HepG2 (cell line): Measurements from ENCODE around the gene WTAP. TPM values are rescaled to one million over a fixed set of nuclear protein-coding genes. Genes with fewer than 3 reads are reported as not detected.

ENCODE experiments used
- AHDC1 ChIP-seq: sonication (generic); formaldehyde crosslinking; IDR thresholded peaks from 2 replicates; pipeline ENCODE4 v1.5.1; 2020; ENCODE audit warnings: mild to moderate bottlenecking, missing genetic modification reagents, borderline replicate concordance
- FOXK2 ChIP-seq: fragments of 450-650 bp; IDR thresholded peaks from 2 replicates; pipeline ENCODE4 v1.6.1; 2016
- HNF4G ChIP-seq, 2 experiments: sonication (generic) in 1 of 2; formaldehyde crosslinking in 1 of 2; IDR thresholded peaks; 2 replicates each; pipeline versions ENCODE4 v1.4.0 to v1.6.1; 2011 to 2020; ENCODE audit warnings: borderline replicate concordance in 2 of 2, low read depth in 2 of 2, mild to moderate bottlenecking in 2 of 2, low read length in 1 of 2, missing genetic modification reagents in 1 of 2, moderate library complexity in 1 of 2
- KDM5A ChIP-seq: fragments of 200-600 bp; sonication (generic); IDR thresholded peaks from 2 replicates; pipeline ENCODE4 v1.7.0; 2018; ENCODE audit warnings: antibody characterized with exemption, mild to moderate bottlenecking, low read length, borderline replicate concordance
- NCOA1 ChIP-seq: sonication (generic); formaldehyde crosslinking; IDR thresholded peaks from 2 replicates; pipeline ENCODE4 v1.9.0; 2021; ENCODE audit warnings: missing genetic modification reagents
- SMAD1 ChIP-seq: sonication (generic); formaldehyde crosslinking; IDR thresholded peaks from 2 replicates; pipeline ENCODE4 v1.4.0; 2020; ENCODE audit warnings: missing genetic modification reagents, low read depth, mild to moderate bottlenecking, borderline replicate concordance
- XRCC5 ChIP-seq: fragments of 200-400 bp; formaldehyde crosslinking; optimal IDR thresholded peaks from 2 replicates; pipeline ENCODE3; 2017; ENCODE audit warnings: mild to moderate bottlenecking, low read length
- ZNF20 ChIP-seq: sonication (generic); formaldehyde crosslinking; IDR thresholded peaks from 2 replicates; pipeline ENCODE4 v1.4.0; 2020; ENCODE audit warnings: mild to moderate bottlenecking, moderate library complexity, missing genetic modification reagents
- ZNF263 ChIP-seq: sonication (generic); formaldehyde crosslinking; IDR thresholded peaks from 2 replicates; pipeline ENCODE4 v1.4.0; 2020; ENCODE audit warnings: missing genetic modification reagents
- ZNF800 ChIP-seq: sonication (generic); formaldehyde crosslinking; IDR thresholded peaks from 2 replicates; pipeline ENCODE4 v1.4.0; 2020; ENCODE audit warnings: missing genetic modification reagents
- polyA plus RNA-seq, 8 experiments: library from polyadenylated mRNA; depleted of rRNA in 3 of 8; stranded (reverse) in 7 of 8; unstranded in 1 of 8; fragments of >200 nt; fragmentation: Illumina TruSeq in 4 of 8; extraction: Trizol in 4 of 8; gene quantifications; 2 replicates each; pipeline versions ENCODE4 v1.2.1 to v1.2.3, GENCODE V29; 2011 to 2016; ENCODE audit warnings: low read depth in 4 of 8, missing spikeins in 1 of 8, mixed read lengths in 1 of 8; ENCODE audit not compliant: insufficient read depth in 1 of 8
- total RNA-seq, 5 experiments: library from RNA; depleted of rRNA; stranded (reverse); fragments of >200 nt; fragmentation: Illumina TruSeq; extraction: Trizol; gene quantifications; 2 replicates each; pipeline ENCODE4 v1.2.3, GENCODE V29; 2016; ENCODE audit warnings: low read depth in 1 of 5
- TF ChIP-seq, protein P1 (sequence below): sonication (generic); formaldehyde crosslinking; IDR thresholded peaks from 2 replicates; pipeline ENCODE4 v1.9.0; 2021; ENCODE audit warnings: mild to moderate bottlenecking, missing genetic modification reagents

WTAP gene
- total and polyA plus RNA-seq, 2 of the 13 experiments (the other 11 are each of a cell fraction or from before 2014, with no cell fraction given) = 31.6 to 167 TPM

DNA sequence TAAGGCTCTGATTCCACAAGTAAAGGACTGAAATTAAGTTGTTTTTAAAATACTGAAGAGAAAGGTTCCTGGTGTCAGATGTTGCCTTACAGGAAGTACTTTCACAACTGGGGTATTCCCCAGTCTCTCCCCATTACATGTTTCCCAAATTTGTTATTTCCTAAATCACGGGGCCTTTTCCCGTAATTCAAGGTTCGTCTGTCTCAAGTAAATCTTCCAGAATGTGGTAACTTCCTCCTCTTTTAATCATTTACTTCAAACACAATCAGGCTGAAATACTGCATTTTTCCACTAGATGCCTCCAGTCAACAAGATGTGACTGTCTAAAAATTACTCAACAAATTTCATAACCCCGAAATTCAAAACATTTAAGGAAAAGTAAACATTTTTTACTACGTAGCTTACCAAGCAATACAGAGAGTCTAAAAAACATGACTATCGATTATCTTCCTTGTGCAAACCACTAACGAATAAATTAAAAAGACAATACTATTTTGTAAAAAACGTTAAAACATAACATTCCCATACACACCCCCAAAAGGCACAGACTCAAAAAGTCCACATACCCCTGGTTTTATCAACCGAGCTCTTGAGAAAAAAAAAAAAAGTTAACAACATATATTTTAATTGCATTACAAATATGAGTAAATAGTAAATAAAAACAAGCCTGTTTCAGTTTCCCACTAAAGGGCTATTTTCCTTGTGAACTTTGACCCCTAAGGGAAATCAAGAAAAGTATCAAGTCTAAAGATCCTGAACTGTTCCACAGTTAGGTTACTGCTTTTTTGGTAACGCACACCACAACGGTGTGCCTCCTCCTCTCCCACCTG is 36.0 kb upstream of the WTAP start (continued):
- TF ChIP-seq HNF4G (IDR thresholded peaks at IDR 0.05; ENCODE audit: borderline replicate concordance, low read depth, low read length) (peak; percentile 38; the same call in 1 of the 2 replicates), HNF4G (CRISPR knock-in tag; IDR thresholded peaks at IDR 0.05; ENCODE audit: borderline replicate concordance, low read depth) (no peak), XRCC5 (no peak), NCOA1 (CRISPR knock-in tag) (no peak), FOXK2 (peak; percentile 31; the same call in 1 of the 2 replicates), KDM5A (peak; percentile 73; the same call in 1 of the 2 replicates), ZNF20 (CRISPR knock-in tag) (0 out of 2 replicates have a peak, but pooled peaks have one; percentile 16), SMAD1 (no peak), AHDC1 (CRISPR knock-in tag) (peak; percentile 86; the same call in 1 of the 2 replicates), ZNF800 (no peak; the same call in 1 of the 2 replicates), ZNF263 (no peak)
- TF ChIP-seq, protein P1, sequence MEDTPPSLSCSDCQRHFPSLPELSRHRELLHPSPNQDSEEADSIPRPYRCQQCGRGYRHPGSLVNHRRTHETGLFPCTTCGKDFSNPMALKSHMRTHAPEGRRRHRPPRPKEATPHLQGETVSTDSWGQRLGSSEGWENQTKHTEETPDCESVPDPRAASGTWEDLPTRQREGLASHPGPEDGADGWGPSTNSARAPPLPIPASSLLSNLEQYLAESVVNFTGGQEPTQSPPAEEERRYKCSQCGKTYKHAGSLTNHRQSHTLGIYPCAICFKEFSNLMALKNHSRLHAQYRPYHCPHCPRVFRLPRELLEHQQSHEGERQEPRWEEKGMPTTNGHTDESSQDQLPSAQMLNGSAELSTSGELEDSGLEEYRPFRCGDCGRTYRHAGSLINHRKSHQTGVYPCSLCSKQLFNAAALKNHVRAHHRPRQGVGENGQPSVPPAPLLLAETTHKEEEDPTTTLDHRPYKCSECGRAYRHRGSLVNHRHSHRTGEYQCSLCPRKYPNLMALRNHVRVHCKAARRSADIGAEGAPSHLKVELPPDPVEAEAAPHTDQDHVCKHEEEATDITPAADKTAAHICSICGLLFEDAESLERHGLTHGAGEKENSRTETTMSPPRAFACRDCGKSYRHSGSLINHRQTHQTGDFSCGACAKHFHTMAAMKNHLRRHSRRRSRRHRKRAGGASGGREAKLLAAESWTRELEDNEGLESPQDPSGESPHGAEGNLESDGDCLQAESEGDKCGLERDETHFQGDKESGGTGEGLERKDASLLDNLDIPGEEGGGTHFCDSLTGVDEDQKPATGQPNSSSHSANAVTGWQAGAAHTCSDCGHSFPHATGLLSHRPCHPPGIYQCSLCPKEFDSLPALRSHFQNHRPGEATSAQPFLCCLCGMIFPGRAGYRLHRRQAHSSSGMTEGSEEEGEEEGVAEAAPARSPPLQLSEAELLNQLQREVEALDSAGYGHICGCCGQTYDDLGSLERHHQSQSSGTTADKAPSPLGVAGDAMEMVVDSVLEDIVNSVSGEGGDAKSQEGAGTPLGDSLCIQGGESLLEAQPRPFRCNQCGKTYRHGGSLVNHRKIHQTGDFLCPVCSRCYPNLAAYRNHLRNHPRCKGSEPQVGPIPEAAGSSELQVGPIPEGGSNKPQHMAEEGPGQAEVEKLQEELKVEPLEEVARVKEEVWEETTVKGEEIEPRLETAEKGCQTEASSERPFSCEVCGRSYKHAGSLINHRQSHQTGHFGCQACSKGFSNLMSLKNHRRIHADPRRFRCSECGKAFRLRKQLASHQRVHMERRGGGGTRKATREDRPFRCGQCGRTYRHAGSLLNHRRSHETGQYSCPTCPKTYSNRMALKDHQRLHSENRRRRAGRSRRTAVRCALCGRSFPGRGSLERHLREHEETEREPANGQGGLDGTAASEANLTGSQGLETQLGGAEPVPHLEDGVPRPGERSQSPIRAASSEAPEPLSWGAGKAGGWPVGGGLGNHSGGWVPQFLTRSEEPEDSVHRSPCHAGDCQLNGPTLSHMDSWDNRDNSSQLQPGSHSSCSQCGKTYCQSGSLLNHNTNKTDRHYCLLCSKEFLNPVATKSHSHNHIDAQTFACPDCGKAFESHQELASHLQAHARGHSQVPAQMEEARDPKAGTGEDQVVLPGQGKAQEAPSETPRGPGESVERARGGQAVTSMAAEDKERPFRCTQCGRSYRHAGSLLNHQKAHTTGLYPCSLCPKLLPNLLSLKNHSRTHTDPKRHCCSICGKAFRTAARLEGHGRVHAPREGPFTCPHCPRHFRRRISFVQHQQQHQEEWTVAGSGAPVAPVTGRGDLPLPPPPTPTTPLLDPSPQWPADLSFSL (CRISPR knock-in tag) = no peak
